ENCODE measurements around the gene ARSB. TPM values are rescaled to one million over a fixed set of nuclear protein-coding genes. Genes with fewer than 3 reads are reported as not detected.
A peak's percentile ranks its signal among the peaks of the same experiment; 100 is the strongest.
"Not testable (repeated sequence)": the region's sequence is repeated elsewhere in the genome, so short reads cannot be mapped to it uniquely, and the experiment has no call there.

ARSB gene
- total RNA-seq, 1 donor from 2014 or later = 12.4 TPM

DNA sequence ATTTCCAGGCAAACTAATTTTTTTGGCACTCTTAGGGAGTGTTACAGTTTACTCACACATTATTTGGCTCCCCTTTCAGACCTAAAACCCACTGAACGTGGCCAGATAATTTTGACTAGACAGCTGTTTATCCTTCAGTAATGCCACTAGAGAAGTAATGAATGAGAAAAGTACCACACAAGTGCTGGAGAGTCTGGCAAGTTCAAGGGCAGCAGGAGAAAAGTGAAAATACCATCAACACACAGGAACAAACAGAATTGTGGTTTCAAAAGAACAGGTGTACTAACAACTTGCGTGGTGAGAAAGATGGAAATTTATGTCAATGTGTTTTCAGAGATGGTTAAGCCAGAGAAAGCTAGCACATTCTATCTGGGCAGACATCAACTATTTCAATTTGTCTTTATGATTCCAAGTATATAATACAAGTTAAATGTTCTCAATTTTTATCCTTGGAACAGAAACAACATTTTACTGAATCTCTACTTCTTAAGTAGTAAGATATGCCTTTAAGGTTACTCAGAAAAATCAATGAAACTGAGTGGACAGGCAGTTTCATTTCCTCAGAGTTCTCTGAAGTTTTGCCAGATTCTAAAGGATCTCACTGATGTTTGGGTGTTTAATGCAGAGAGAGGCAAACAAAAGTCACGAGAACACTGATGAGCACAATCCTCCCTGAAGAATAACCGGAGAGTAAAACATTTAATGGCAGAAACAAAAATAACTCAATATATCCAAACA, 91.0 kb downstream of the ARSB start:
- Mint-ChIP-seq H3K27ac (no peak overlapping the region), H3K9me3 (no peaks in the 10 kb centered on the region), H3K27me3 (peaks cover 2% of the 10 kb centered on the region), H3K36me3 (ENCODE audit: low read depth) (no peaks in the 10 kb centered on the region), H3K4me3 (no peak overlapping the region), H3K4me1 (peaks cover 5% of the 10 kb centered on the region)
- intact Hi-C loops (cut with micrococcal nuclease) = no loop called here
- DNase-seq = no peak

DNA sequence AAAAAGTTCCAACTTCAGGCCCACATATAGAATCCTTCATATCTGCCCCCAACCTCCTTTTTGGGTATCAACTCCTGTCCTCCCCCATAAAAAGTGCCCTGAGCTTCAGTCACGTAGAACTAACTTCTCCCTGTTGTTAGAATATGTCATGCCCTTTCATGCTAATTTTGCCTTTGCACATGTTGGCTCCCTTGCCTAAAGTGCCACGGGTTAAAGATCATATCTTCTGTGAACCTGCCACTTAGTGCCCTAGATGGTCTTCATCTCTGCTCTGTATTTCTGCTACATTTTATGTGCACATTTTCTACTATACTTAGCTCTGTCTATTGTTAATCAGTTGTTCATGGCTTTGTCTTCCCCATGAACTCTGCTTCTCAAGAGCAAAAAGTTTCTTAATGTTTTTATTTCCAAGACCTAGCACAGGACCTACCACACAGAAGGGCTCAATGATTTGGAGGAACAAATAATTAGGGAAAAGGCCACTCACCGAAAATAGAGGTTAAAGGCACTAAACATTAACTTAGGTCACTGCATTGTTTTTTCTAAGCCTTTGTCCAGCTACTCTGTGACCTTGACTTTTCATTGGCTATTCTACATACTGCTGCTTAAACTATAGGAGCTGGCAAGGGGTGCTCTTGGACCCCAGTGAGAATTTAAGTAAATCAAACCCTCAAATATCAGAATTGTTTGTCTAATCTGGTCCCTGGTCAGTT, 94.3 kb downstream of the ARSB start:
- no peak overlapping the region for H3K4me3 Mint-ChIP-seq
- H3K36me3 Mint-ChIP-seq (ENCODE audit: low read depth) = no peaks in the 10 kb centered on the region
- H3K27ac Mint-ChIP-seq = no peak overlapping the region
- no peaks in the 10 kb centered on the region for H3K9me3 Mint-ChIP-seq
- intact Hi-C loops (cut with micrococcal nuclease) = no loop called here
- H3K4me1 Mint-ChIP-seq = peaks cover 14% of the 10 kb centered on the region
- peaks cover 2% of the 10 kb centered on the region for H3K27me3 Mint-ChIP-seq
- DNase-seq = no peak

DNA sequence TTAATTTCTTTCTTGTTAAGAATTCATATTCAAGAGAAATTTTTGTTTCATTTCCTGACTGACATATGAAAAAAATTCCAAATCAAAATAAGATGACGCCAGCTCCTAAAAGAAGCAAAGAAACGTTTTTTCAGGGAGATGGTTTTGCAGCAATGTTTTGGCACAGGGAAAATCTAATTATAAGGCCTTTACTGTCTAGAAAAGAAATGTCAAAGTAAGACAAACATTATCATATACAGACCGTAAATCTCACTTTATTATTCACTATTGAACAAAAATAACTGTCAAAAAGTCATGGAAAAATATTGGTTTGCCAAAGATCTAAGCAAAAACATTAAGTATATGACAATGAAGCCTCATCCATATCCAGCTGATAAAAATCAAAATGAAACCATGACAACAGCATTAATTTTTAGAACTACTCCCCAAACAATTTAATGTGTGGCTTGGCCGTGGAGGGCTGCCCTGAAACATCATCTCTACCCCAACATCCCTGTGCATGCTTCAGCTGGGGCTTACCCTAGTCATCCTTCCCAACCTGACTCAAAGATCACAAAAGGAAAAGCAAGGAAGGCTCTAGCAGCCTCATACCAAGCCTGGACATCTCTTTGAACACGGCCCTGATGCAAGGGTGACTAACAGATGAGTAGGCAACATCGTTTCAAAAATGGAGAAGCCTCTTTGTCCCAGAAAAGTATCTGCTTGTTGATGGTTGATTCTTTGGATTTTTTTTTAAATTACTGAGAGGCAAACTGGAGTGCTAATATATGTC, 95.6 kb downstream of the ARSB start:
- Mint-ChIP-seq H3K27me3 (peaks cover 2% of the 10 kb centered on the region), H3K4me1 (peaks cover 12% of the 10 kb centered on the region), H3K9me3 (no peaks in the 10 kb centered on the region), H3K27ac (no peak overlapping the region), H3K4me3 (no peak overlapping the region), H3K36me3 (ENCODE audit: low read depth) (no peaks in the 10 kb centered on the region)
- intact Hi-C loops (cut with micrococcal nuclease) = loop anchor here (5.0 kb wide), 2 partner anchors 73 to 243 kb away; no protein-coding TSS in a partner anchor
- DNase-seq = no peak

DNA sequence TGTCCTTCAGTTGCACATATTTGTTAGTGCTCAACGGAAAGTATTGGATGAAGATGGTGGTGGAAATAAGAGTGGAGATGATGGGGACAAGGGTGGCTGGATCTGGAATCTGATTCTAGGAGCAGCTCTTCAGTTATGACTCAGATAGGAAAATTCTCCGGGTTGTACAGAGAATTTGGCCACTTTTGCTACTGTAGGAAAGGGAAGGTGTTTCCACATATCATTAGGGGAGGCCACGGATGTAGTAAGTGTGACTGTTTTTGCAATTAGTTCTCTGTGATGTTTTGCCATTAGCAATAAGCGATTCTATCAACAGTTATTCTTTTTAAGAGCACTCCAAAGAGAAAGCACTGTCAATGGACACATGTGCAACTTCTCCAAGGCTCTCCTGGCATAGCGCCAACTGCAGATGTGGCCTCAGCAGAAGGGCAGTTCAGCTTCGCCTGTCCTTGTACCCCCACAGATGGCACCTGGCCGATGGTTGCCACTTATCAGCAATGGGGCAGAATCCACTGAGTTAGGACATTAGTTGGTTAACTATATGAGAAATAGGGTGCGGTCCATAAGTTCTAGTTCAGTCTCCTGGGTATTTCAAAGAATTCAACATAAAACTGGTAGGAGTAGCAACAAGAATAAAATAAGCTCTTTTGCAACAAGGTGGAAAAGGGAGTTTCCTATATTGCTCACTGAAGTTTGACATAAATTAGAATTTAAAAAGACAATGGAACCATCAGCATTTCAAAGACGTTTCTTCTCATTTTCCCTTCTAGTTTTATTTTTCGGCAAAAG, 96.3 kb downstream of the ARSB start:
- Mint-ChIP-seq H3K9me3 (no peaks in the 10 kb centered on the region), H3K4me1 (peaks cover 9% of the 10 kb centered on the region), H3K27me3 (peaks cover 2% of the 10 kb centered on the region), H3K4me3 (no peak overlapping the region), H3K27ac (no peak overlapping the region), H3K36me3 (ENCODE audit: low read depth) (no peaks in the 10 kb centered on the region)
- no peak for DNase-seq
- intact Hi-C loops (cut with micrococcal nuclease) = loop anchor here (5.0 kb wide), 2 partner anchors 74 to 244 kb away; no protein-coding TSS in a partner anchor

DNA sequence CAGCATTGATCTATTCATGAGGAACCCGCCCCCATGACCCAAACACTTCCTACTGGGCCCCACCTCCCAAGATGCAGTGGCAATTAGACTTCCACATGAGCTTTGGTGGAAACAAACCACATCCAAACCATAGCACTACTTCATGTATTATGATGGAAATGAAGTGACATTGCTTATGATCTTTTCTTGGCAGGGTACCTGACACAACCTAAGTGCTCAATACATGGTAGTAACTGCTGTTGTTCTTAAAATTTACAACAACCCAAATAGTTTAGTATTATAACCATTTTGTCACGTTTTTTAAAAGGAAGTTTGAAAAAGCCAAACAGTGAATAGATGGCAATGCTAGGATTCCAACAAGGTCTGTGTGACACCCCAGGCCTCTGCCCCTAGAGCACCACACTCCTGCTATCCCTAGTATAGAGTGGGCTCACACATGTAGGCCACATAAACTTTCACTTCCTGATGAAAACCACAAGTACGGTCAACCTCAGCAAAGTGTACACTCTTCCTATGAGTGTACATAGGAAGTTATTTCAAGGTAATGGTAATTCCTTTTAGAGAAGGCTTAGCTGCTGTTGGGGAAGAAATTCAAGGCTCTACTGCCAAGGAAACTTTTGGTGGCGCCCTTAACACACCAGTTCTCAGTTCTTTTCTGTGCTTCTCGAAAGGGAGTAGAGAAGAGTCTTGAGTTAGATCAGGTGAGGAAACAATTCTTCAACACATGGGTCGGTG, 97.6 kb downstream of the ARSB start:
- Mint-ChIP-seq H3K27me3 (peaks cover 2% of the 10 kb centered on the region), H3K27ac (no peak overlapping the region), H3K36me3 (ENCODE audit: low read depth) (no peaks in the 10 kb centered on the region), H3K9me3 (no peaks in the 10 kb centered on the region), H3K4me3 (no peak overlapping the region), H3K4me1 (peaks cover 9% of the 10 kb centered on the region)
- peak; percentile 63 for DNase-seq
- intact Hi-C loops (cut with micrococcal nuclease) = loop anchor here (5.0 kb wide), 2 partner anchors 75 to 245 kb away; no protein-coding TSS in a partner anchor

DNA sequence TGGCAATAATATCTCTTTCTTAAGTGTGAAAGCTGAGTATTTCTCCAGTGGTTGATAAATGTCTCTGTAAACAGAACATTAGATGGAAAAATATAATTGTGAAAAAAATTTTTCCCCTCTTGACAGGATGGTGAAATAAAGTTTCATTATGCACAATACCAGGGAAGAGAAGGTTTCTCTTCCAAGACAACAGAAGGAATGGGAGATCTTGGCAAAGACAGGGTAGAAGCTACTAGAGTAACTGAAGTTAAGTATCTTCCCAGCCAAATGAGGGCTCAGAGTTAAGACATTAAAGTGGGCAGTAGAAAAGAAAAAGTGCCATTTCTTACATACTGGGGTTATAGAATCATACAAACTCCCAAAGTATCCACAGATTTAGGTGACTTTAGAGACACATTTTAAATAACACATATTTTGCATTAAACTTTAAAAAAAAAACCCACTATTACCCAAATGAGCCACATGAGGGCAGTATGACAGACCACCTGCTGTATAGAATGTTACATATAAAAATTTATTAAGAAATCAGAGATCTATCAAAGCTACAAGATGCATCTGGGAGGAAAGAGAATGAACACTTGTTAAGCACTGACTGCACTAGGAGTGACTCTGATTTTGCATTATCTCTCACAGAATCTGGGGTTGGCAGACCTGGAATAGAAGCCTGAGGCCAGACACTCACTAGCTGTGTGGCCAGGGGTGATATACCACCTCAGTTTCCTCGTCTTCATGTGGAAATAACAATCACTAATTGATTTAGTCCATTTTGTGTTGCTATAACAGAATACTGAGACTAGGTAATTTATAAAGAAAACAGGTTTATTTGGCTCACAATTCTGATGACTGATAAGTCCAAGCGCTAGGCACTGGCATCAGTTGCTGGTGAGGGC, 98.5 kb downstream of the ARSB start:
- no peaks in the 10 kb centered on the region for H3K36me3 Mint-ChIP-seq (ENCODE audit: low read depth)
- no peaks in the 10 kb centered on the region for H3K9me3 Mint-ChIP-seq
- H3K4me1 Mint-ChIP-seq = peaks cover 9% of the 10 kb centered on the region
- intact Hi-C loops (cut with micrococcal nuclease) = loop anchor here (5.0 kb wide), 2 partner anchors 76 to 246 kb away; no protein-coding TSS in a partner anchor
- no peak overlapping the region for H3K4me3 Mint-ChIP-seq
- no peak overlapping the region for H3K27ac Mint-ChIP-seq
- peaks cover 2% of the 10 kb centered on the region for H3K27me3 Mint-ChIP-seq
- no peak for DNase-seq

DNA sequence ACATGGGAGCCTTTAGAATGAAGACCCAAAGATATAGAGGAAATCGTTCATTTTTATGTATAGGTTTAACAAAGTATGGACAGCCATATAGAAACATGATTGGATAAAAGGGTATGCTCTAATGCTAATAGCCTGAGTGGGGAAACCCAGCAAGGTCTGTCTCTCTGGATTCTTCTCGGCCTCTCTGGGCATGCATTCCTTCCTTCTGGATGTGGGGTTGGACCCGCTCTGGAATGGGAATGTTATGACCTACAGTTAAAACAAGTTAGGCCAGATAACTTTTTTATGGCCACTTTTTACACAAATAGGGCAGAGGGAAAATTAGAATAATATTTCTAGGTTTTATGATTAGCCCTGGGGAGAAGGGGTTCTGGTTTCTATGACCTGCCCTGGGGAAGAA, 103.2 kb downstream of the ARSB start:
- no peak for DNase-seq
- H3K4me3 Mint-ChIP-seq = no peak overlapping the region
- no peak overlapping the region for H3K27ac Mint-ChIP-seq
- no peaks in the 10 kb centered on the region for H3K4me1 Mint-ChIP-seq
- no peaks in the 10 kb centered on the region for H3K27me3 Mint-ChIP-seq
- no peaks in the 10 kb centered on the region for H3K9me3 Mint-ChIP-seq
- intact Hi-C loops (cut with micrococcal nuclease) = no loop called here
- no peaks in the 10 kb centered on the region for H3K36me3 Mint-ChIP-seq (ENCODE audit: low read depth)

DNA sequence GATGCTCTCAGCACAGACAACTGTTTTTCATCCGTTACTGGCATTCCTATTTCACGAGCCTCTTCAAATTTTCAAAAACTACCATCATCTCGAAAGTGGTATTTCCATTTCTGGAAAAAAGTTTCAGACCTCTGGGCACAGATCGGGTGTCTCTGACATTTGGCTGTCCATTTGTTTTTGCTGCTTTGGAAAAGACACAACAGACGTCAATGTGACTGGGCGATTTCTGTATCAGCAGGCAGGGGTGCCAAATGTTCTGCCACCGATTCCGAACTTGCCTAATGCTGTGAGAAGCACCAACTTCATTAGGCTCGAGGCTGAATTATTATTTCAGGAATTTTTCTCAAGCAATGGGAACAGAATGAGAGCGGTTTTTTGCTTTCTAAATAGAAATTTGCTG, 105.6 kb downstream of the ARSB start:
- Mint-ChIP-seq H3K4me3 (no peak overlapping the region), H3K4me1 (no peaks in the 10 kb centered on the region), H3K9me3 (no peaks in the 10 kb centered on the region), H3K27ac (no peak overlapping the region), H3K27me3 (no peaks in the 10 kb centered on the region), H3K36me3 (ENCODE audit: low read depth) (no peaks in the 10 kb centered on the region)
- intact Hi-C loops (cut with micrococcal nuclease) = no loop called here
- no peak for DNase-seq

DNA sequence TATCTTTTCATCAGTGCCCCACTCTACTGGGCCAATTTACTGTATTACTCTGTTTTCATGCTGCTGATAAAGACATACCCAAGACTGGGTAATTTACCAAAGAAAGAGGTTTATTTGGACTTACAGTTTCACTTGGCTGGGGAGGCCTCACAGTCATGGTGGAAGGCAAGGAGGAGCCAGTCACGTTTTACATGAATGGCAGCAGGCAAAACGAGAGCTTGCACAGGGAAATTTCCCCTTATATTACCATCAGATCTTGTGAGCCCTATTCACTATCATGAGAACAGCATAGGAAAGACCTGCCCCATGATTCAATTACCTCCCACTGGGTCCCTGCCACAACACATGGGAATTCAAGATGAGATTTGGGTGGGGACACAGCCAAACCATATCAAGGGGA, 119.0 kb downstream of the ARSB start:
- H3K9me3 Mint-ChIP-seq = peaks cover 28% of the 10 kb centered on the region
- H3K27me3 Mint-ChIP-seq; H3K4me3 Mint-ChIP-seq; H3K27ac Mint-ChIP-seq; intact Hi-C loops (cut with micrococcal nuclease); DNase-seq; H3K36me3 Mint-ChIP-seq (ENCODE audit: low read depth); H3K4me1 Mint-ChIP-seq: not testable (repeated sequence)

DNA sequence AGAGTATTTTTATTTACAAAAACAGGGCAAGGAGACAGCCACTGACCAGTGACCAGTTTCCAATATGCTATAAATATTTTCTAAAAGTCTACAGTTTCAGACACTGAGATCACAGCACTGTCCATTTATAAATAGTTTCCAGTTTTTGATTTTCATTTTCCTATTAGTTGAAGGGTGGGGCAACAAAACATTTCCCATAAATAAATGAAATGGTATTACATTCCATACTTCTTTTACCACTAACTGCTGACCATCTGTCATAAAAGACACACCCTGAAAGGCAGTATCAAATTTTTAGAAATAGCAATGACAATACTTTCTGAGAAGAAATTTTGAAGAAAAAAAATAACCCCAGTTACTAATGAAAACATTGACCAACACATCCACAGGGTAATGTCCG, 126.7 kb downstream of the ARSB start:
- peaks cover 5% of the 10 kb centered on the region for H3K36me3 Mint-ChIP-seq (ENCODE audit: low read depth)
- no peak overlapping the region for H3K4me3 Mint-ChIP-seq
- peaks cover 19% of the 10 kb centered on the region for H3K9me3 Mint-ChIP-seq
- H3K27me3 Mint-ChIP-seq = no peaks in the 10 kb centered on the region
- H3K4me1 Mint-ChIP-seq = no peaks in the 10 kb centered on the region
- DNase-seq = no peak
- no peak overlapping the region for H3K27ac Mint-ChIP-seq
- intact Hi-C loops (cut with micrococcal nuclease) = no loop called here

DNA sequence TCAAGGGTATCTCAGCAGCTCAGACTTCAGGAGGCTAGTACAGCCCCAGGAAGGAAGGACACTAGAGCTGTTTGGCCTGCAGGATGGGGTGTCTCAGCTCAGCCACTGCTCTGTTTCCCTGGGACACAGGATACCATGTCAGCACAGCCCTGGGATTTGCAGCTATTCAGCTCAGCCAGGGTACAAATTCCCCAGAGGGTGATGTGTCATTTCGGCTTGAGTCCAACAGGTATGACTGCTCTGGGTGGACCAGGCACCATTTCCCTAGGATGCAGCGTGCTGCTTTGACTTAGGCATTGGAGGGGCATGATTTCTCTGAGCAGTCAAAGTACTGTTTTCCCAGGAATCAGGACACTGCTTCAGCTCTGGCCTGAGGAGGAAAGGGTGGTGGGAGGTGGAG, 130.1 kb downstream of the ARSB start:
- no peaks in the 10 kb centered on the region for H3K27me3 Mint-ChIP-seq
- peaks cover 9% of the 10 kb centered on the region for H3K9me3 Mint-ChIP-seq
- intact Hi-C loops (cut with micrococcal nuclease) = no loop called here
- no peak overlapping the region for H3K27ac Mint-ChIP-seq
- no peak for DNase-seq
- H3K36me3 Mint-ChIP-seq (ENCODE audit: low read depth) = peaks cover 5% of the 10 kb centered on the region
- H3K4me3 Mint-ChIP-seq = no peak overlapping the region
- H3K4me1 Mint-ChIP-seq = no peaks in the 10 kb centered on the region

DNA sequence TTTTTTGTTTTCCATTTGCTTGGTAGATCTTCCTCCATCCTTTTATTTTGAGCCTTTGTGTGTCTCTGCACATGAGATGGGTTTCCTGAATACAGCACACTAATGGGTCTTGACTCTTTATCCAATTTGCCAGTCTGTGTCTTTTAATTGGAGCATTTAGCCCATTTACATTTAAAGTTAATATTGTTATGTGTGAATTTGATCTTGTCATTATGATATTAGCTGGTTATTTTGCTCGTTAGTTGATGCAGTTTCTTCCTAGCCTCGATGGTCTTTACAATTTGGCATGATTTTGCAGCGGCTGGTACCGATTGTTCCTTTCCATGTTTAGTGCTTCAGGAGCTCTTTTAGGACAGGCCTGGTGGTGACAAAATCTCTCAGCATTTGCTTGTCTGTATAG, 133.2 kb downstream of the ARSB start:
- H3K36me3 Mint-ChIP-seq (ENCODE audit: low read depth); H3K4me3 Mint-ChIP-seq; intact Hi-C loops (cut with micrococcal nuclease); DNase-seq; H3K27me3 Mint-ChIP-seq; H3K4me1 Mint-ChIP-seq; H3K27ac Mint-ChIP-seq: not testable (repeated sequence)
- H3K9me3 Mint-ChIP-seq = peaks cover 16% of the 10 kb centered on the region

Measured in activated CD4-positive, alpha-beta T cell treated with anti-CD3 and anti-CD28 coated beads, Interleukin-2, amount 10 ng/mL, durations not matched to agents 24 days and 14 days (primary cell).